Stimulated activated naive CD8-positive, alpha-beta T cell treated with anti-CD3 and anti-CD28 coated beads, Interleukin-15, amount 100 ng/mL, for 72 hours (primary cell): ENCODE measurements around the gene TNIK.

Experiments used
- ATAC-seq: fragments of 150-1000 bp; cut with Tn5 transposase; 2 replicates; pipeline ENCODE4 v1.10.0; 2021; ENCODE audit warnings: mild to moderate bottlenecking, moderate library complexity
- DNase-seq, 2 donors: peaks; one replicate each; pipeline ENCODE4 v3.0.0; 2021 to 2022
- H3K27ac Mint-ChIP-seq, 2 donors: one replicate each; pipeline ENCODE4 v1.8.0; 2022; ENCODE audit warnings: mild to moderate bottlenecking in 2 of 2, mixed read lengths in 2 of 2, moderate library complexity in 2 of 2
- H3K27me3 Mint-ChIP-seq: one replicate; pipeline ENCODE4 v1.8.0; 2022; ENCODE audit warnings: mixed read lengths
- H3K4me1 Mint-ChIP-seq: one replicate; pipeline ENCODE4 v1.8.0; 2022; ENCODE audit warnings: mild to moderate bottlenecking, mixed read lengths
- H3K4me3 Mint-ChIP-seq, 2 donors: one replicate each; pipeline ENCODE4 v1.8.0; 2022; ENCODE audit warnings: mild to moderate bottlenecking in 2 of 2, mixed read lengths in 2 of 2, moderate library complexity in 1 of 2
- H3K9me3 Mint-ChIP-seq, 2 donors: one replicate each; pipeline ENCODE4 v1.8.0; 2022; ENCODE audit warnings: mixed read lengths in 2 of 2

The TNIK gene

DNA sequence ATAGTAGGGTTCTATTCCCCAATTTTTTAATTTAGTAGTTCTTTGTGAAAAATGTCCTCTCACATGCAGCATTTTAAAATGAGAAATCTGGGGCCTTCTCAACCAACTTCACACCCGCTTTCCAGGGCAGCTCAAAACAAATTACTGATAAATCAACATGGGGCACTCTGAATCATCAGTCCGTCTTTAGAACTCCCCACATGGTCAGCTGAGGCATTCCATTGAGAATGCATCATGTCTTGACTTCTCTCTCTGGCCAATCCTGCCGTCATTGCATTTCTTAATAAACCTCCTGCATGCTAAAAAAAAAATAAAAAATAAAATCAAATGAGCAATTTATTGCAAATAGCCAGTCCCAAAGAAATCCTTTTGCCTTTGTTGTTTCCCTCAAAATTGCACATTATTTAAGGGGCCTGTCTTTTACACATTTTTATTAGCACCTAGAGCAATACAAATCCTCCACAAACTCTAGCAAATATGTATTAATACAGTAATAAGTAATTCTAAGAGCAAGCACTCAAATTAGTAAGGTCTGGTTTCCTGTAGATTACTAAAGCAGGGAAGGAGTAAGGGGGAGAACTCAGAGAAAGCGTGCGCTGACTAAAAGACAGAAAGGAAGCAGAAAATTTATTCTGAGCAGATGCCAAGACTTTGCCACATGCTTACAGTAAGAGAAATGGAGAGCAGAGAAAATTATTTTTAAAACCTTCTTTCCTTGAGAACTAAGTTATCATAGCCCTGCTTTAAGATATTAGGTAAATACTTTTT is 175.7 kb downstream of the TNIK start:
- peak overlapping the region; percentile 19 to 64 for H3K4me3 Mint-ChIP-seq
- peak; percentile 73 for ATAC-seq

DNA sequence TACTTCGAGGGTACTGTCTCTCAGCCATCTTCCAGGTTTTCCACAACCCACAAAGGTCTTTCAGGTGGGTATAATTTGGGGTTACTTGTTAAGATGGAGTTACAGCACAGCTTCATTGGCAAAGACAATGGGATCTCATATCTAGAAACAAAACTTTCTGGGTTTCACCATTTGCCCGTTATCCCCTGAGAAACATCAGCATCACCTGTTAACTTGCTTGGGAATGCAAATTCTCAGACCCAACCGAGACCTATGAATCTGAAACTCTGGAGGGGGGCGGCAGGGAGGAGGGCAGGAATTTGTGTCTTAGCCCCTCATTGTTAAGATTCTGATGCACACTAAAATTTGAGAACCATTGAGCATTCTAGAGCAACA is 176.4 kb downstream of the TNIK start:
- Mint-ChIP-seq H3K27ac (no peak overlapping the region), H3K4me1 (peaks cover 67% of the 10 kb centered on the region), H3K9me3 (no peaks in the 10 kb centered on the region), H3K27me3 (no peaks in the 10 kb centered on the region), H3K4me3 (peak overlapping the region in 1 of 2 donors; percentile 29)
- ATAC-seq (no peak), DNase-seq (no peak)

More for the DNA sequence above, 175.7 kb downstream of the TNIK start:
- Mint-ChIP-seq H3K27ac (peak overlapping the region in 1 of 2 donors; percentile 52), H3K27me3 (no peaks in the 10 kb centered on the region), H3K9me3 (no peaks in the 10 kb centered on the region), H3K4me1 (peaks cover 62% of the 10 kb centered on the region)
- peak in 1 of 2 donors; percentile 31 for DNase-seq

DNA sequence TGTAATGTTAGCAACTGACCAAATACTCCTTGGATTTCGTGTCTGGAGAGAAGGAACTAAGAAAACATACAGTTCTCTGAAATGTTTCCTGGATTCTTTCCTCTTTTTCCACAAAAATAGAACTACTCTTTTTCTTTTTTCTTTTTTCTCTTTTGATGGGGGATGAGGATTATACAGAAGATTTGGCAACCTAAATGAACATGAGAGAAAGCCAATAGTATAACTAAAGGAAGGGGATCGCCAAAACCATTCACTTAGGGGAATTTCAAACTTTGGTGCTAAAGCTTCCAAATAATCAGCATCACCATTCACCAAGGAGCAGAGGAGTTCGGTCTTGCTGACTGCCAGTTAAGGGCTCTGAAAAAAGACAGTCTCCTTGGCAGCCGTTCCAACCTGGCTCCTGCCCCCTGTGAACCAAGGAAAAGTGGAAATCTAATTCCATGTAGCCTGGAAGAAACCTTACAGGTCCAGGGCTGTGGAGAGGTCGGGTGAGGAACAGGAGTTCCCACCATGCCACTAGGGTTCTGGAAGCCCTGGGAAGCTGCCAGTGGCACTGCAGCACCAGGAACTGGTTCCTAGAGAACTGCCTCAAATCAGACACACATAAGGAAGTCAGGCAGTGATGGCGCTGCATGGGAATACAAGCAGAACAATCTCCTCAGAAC is 176.9 kb downstream of the TNIK start:
- no peaks in the 10 kb centered on the region for H3K27me3 Mint-ChIP-seq
- H3K27ac Mint-ChIP-seq = no peak overlapping the region
- H3K4me3 Mint-ChIP-seq = no peak overlapping the region
- no peaks in the 10 kb centered on the region for H3K9me3 Mint-ChIP-seq
- ATAC-seq = no peak
- peaks cover 72% of the 10 kb centered on the region for H3K4me1 Mint-ChIP-seq
- no peak for DNase-seq

DNA sequence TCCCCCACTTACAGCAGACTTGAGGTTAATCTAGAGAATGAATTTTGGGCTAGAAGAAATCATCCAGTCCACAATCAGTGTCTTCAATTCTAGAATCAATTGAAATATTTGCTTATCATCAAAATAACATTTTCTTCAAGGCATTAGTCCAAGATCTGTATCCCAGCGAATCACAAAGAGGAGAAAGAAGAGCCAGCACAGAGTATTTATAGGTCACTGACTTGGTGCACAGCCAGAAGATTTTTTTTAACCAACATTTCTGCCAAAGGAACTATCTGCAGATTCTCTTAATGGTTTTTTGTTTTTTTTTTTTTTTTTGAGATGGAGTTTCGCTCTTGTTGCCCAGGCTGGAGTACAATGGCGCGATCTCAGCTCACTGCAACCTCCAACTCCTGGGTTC is 178.2 kb downstream of the TNIK start:
- Mint-ChIP-seq H3K9me3 (no peaks in the 10 kb centered on the region), H3K4me3 (peak overlapping the region in 1 of 2 donors; percentile 31), H3K4me1 (peaks cover 79% of the 10 kb centered on the region), H3K27ac (no peak overlapping the region), H3K27me3 (no peaks in the 10 kb centered on the region)
- no peak for DNase-seq
- no peak for ATAC-seq

DNA sequence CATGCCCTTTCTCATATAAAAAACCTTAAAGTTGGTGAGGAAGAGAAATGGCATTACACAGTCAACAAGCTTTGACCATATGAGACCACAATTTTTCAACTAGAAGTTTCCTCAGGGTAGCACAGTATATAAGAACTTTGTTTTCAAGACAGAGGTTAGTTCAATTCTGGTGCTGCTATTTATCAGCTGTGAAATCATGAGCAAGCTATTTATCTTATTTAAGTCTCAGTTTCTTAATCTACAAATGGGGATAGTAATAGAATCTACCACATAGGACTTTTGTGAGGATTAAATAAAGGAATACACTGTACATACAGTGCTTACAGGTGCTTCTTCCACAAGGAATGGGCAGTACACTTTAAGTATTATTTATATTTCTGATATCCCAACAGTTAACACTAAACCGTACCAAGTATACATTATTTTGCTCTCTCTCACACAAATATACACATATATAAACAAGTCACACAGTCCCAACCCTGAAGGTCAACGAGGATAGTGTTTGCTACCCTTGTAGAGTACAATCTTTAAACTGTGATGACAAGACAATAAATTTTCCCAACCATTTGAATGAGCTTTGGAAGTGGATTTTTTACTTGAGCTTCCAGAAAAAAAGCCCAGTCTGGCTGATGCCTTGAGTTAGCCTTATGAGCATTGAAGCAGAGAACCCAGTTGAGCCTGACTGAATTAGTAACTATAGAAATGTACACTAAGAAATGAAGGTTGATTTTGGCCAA is 178.8 kb downstream of the TNIK start:
- Mint-ChIP-seq H3K27me3 (no peaks in the 10 kb centered on the region), H3K27ac (no peak overlapping the region), H3K4me1 (peaks cover 76% of the 10 kb centered on the region), H3K4me3 (no peak overlapping the region), H3K9me3 (no peaks in the 10 kb centered on the region)
- DNase-seq = no peak
- ATAC-seq = no peak

DNA sequence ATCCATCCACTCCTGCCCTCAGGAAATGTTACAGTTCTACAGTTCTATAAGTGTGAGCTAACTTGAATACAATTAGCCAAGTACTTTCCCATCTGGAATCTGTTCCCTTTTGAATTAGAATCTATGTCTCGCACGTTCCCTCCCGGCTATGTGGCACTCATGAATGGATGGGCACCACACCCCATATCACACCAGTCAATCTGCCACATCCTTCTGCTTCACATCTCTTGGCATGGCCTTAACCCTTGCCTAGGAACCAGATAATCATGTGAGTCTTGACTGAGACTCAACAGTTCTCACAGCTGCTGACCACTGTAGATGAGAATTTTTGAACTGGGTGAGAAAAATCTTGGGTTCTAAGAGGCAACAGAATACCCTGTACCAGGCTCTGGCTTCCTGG is 180.2 kb downstream of the TNIK start:
- no peak overlapping the region for H3K27ac Mint-ChIP-seq
- H3K4me1 Mint-ChIP-seq = peaks cover 72% of the 10 kb centered on the region
- no peak overlapping the region for H3K4me3 Mint-ChIP-seq
- ATAC-seq (no peak), DNase-seq (no peak)
- H3K9me3 Mint-ChIP-seq = peaks cover 0 to 5% of the 10 kb centered on the region in 2 donors
- no peaks in the 10 kb centered on the region for H3K27me3 Mint-ChIP-seq

DNA sequence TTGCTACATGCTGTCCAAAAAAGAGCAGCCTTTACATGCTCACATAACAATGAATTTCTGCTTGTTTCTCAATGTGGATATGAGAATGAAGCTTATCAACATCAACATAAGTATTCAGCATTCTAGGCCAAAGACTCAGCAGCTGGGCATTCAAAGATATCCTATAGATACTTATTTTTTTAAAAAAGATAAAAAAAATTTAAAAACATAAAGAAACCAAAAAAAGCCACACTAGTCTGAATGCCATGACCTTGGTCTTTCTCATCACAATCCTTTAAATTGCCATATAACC is 182.0 kb downstream of the TNIK start:
- ATAC-seq = no peak
- no peak for DNase-seq
- Mint-ChIP-seq H3K4me3 (no peak overlapping the region), H3K9me3 (peaks cover 0 to 7% of the 10 kb centered on the region in 2 donors), H3K27ac (no peak overlapping the region), H3K4me1 (peaks cover 67% of the 10 kb centered on the region), H3K27me3 (no peaks in the 10 kb centered on the region)

DNA sequence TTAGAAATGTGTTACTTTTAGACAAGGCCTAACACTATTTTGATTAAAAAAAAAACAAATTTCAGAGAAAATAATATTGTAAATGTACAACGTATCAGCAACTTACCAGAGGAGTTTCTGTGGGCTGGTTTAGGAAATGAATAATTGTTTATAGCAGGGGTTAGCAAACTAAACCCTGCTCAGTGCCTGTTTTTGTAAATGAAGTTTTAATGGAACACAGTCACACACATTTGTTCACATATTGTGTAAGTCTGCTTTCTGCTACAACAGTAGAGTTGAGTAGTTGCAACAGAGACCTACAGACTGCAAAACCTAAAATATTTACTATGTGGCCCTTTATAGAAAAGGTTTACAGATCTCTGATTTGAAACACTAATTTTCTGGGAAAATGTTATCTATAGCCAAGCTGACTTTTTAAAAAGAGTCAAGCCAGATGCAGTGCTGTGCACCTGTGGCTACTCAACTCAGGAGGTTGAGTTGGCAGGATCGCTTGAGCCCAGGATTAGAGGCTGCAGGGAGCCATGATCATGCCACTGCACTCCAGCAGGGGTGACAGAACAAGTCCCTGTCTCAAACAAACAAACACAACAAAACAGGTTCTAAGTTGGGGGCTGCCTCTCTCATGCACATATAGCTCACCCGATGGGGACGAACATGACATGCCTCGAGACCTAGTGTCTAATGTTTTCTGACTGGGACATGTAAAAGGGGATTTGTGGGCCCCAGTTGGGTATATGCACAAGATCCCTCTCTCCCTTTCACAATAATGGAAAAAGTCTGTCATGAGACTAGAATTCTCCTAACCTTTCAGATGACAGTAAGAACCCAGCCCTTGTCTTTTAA is 182.5 kb downstream of the TNIK start:
- DNase-seq (no peak), ATAC-seq (peak; percentile 28)
- H3K4me1 Mint-ChIP-seq = peaks cover 62% of the 10 kb centered on the region
- H3K9me3 Mint-ChIP-seq = peaks cover 0 to 7% of the 10 kb centered on the region in 2 donors
- H3K27ac Mint-ChIP-seq = no peak overlapping the region
- no peaks in the 10 kb centered on the region for H3K27me3 Mint-ChIP-seq
- no peak overlapping the region for H3K4me3 Mint-ChIP-seq

DNA sequence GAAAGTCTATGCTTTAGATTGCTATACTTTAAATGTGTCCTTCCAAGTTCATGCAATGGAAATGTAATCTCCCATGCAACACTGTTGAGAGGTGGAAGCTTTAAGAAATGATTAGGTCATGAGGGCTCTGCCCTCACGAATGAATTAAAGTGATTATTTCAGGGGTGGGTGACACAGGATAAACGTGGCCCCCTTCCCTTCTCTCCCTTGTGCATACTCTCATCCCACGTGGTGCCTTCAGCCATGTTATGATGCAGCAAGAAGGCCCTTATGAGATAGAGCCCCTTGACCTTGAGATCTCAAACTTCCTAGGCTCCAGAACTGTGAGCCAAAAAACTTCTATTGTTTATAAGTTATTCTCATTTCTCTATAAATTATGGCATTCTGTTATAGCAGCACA is 183.3 kb downstream of the TNIK start:
- DNase-seq (no peak), ATAC-seq (no peak)
- Mint-ChIP-seq H3K9me3 (peaks cover 0 to 7% of the 10 kb centered on the region in 2 donors), H3K27ac (no peak overlapping the region), H3K27me3 (no peaks in the 10 kb centered on the region), H3K4me1 (peaks cover 54% of the 10 kb centered on the region), H3K4me3 (no peak overlapping the region)

DNA sequence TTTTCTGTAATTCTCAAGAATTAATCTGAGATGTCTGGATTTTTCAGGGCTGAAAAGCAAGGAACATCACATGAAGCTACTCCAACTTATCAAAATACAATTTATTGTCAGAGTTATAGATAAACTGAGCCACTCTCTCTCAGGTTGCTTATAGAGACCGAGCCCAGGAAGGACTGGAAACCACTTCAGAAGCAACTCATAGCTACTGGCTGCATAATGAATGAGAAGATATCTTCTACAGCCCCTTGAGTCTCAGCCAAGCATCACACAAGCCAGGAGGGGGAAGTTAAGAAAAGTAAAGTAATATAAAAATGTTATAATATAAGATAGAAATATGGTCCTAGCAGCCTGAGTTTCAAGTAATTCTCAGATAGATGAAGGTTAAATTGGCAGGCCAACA is 186.0 kb downstream of the TNIK start:
- DNase-seq (no peak), ATAC-seq (peak; percentile 52)
- H3K4me1 Mint-ChIP-seq = peaks cover 70% of the 10 kb centered on the region
- H3K27me3 Mint-ChIP-seq = no peaks in the 10 kb centered on the region
- peak overlapping the region in 1 of 2 donors; percentile 15 for H3K4me3 Mint-ChIP-seq
- H3K9me3 Mint-ChIP-seq = peaks cover 0 to 7% of the 10 kb centered on the region in 2 donors
- H3K27ac Mint-ChIP-seq = peak overlapping the region in 1 of 2 donors; percentile 83

DNA sequence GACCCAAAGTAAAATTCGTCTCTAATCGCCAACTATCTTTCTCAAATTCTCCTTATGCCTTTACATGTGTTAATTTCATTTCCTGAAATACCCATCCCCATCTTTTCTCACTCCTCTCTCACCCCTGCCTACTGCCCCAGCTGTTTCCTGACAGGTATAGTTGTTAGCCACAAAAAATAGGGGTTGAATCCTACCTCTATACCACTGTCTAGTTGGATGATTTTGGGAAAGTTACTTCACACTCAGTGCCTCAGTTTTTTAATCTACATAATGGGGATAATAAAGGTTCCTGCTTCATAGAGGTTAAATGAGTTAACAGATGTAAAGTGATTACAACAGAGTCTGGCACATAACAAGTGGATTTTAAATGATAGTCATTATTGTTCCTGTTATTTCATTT is 189.7 kb downstream of the TNIK start:
- no peak for DNase-seq
- Mint-ChIP-seq H3K4me3 (peak overlapping the region; percentile 30 to 59), H3K27me3 (no peaks in the 10 kb centered on the region), H3K4me1 (peaks cover 77% of the 10 kb centered on the region), H3K9me3 (peaks cover 0 to 7% of the 10 kb centered on the region in 2 donors), H3K27ac (peak overlapping the region; percentile 36 to 55)
- no peak for ATAC-seq

DNA sequence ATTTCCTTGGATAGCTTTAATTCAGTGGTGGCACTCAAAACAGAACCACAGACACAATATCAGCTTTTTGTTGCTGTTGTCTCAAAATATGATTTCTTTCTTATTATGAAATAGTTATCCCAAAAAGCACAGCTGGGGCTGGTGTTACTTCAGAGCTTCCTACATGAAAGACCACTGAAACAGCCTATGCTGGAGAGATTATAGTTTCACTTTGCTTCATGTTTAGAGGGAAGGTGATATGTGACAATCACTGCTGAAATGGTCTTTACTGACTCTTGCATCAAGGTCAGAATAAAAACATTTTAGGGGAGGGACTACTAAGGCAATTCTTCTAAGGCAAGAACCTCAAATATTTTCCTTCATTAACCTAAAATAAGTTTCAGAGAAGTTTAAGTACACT is 190.7 kb downstream of the TNIK start:
- H3K9me3 Mint-ChIP-seq = no peaks in the 10 kb centered on the region
- ATAC-seq (peak; percentile 73), DNase-seq (no peak)
- peak overlapping the region; percentile 44 to 57 for H3K4me3 Mint-ChIP-seq
- peak overlapping the region; percentile 55 to 71 for H3K27ac Mint-ChIP-seq
- H3K4me1 Mint-ChIP-seq = peaks cover 78% of the 10 kb centered on the region
- H3K27me3 Mint-ChIP-seq = no peaks in the 10 kb centered on the region

DNA sequence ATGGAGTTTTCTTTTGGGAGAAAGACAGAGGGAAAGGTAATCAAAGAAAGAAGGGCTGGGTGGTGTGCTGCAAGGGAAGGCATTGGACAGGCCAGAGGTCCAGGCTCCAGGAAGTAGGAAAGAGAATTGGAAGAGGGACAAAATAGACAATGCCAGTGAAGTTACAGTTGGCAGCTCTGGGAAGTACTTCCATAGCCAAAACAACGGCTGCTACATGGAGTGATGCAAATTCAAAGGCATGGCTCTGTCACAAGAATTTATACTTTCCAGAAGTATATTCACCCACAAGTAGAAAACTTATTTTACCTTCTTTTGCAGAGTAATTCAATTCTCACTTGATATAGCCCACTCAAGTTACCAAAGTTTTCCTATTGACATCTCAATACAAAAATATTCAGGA is 191.5 kb downstream of the TNIK start:
- ATAC-seq (no peak), DNase-seq (no peak)
- peak overlapping the region in 1 of 2 donors; percentile 29 for H3K4me3 Mint-ChIP-seq
- H3K27me3 Mint-ChIP-seq = no peaks in the 10 kb centered on the region
- peak overlapping the region in 1 of 2 donors; percentile 29 for H3K27ac Mint-ChIP-seq
- peaks cover 78% of the 10 kb centered on the region for H3K4me1 Mint-ChIP-seq
- H3K9me3 Mint-ChIP-seq = no peaks in the 10 kb centered on the region

DNA sequence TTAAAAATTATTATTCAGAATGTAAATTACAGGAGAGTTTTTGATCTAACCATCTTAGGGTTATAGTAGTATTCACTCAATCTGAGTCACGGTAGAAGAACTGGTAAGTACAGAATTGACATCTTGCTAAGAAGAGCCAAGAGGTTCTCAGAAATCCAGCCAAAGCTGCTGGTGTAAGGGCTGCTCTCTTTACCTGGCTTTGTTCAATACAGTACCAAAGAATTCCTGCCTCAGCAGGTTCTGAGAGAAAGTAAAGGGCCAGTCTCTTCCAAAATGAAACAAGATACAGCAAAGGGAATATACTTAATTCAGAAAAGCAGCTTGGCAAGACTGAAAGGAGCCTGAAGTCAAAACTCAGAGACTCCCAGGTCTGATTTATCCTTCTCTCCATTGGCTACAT is 193.1 kb downstream of the TNIK start:
- Mint-ChIP-seq H3K27ac (peak overlapping the region in 1 of 2 donors; percentile 53), H3K4me1 (peaks cover 93% of the 10 kb centered on the region), H3K4me3 (peak overlapping the region; percentile 49 to 76), H3K27me3 (no peaks in the 10 kb centered on the region), H3K9me3 (no peaks in the 10 kb centered on the region)
- no peak for DNase-seq
- ATAC-seq = peak; percentile 87

DNA sequence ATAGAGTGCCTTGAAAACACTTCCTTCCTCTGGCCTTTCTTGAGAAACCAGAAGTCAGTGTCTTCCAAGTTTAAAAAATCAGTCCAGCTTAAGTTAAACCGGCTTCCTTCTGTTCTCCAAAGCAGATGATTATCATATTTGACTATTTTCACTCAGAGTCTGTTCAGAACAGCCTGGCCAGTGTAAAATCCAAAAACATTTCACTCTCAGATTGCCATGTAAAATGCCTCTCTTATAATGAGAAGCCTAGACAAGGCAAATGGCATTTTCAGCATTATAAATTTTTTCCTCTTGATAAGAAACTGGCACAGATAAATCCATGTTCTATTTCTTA is 193.5 kb downstream of the TNIK start:
- ATAC-seq = peak; percentile 8

More for the DNA sequence above, 193.5 kb downstream of the TNIK start:
- Mint-ChIP-seq H3K4me1 (peaks cover 97% of the 10 kb centered on the region), H3K27me3 (no peaks in the 10 kb centered on the region), H3K27ac (peak overlapping the region; percentile 75 to 92), H3K4me3 (peak overlapping the region; percentile 48 to 76), H3K9me3 (no peaks in the 10 kb centered on the region)
- DNase-seq = no peak
